GM19240 (cell line): ENCODE measurements around the gene DDX42.
A peak's percentile ranks its signal among the peaks of the same experiment; 100 is the strongest.
"Not testable (repeated sequence)": the region's sequence is repeated elsewhere in the genome, so short reads cannot be mapped to it uniquely, and the experiment has no call there.

Experiments used
- DNase-seq: peaks from one replicate; pipeline ENCODE4 v3.0.0; 2011; ENCODE audit warnings: low spot score; ENCODE audit not compliant: insufficient read length

Gene DDX42

DNA sequence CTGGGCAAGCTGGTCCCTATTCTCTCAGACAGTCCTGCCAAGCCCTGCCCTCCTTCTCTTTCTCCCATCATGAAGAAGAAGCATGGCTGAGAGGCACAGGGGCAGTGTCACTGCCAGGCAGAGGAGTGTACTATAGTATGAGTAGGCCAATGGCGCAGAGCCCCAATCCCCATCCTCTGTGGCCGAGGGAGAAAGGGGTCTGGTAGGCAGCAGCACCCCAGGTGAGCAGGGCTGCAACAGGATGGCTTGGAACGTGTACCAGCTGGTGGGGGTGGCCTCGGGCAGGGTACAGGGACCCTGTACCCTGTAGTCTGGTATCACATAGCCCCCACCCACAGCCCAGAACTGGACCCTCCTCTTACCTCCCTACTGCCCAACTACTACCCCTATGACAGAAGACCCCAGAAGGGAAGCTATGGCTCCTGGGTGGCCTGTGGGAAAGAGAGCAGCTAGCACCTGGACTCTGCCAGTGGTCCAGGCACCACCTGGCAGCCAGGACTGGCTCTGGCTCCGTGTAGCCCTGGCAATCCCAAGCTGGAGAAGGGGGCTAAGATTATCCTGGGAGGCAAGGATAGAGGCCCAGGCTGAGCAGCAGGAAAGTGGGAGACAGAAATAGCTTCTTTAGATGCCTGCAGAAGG lies 64.1 kb downstream of the DDX42 start:
- DNase-seq, result no peak

DNA sequence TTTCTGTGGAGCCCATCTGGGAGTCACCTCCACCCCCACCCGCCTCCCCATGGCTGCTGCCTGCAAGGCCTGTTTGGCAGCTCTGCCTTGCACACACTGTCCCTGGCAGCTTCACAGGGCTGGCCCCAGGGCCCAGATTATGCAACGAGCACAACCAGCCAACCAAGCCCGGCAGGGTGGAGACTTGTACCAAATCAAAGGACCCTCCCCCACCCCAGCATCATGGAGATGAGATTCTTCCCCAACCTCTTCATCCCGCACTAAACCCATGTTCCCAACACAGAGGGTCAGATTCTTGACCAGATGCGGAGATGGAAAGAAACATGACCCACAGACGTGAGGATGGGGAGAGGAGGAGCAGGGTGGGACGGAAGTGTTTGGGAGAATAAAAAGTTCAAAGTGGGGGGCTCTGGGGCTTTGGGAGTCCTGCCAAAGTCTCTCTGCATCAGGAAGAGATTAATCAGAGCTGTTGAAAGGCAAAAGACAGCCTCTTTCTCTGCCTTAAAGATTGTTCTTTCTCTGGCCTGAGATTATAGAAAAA lies 64.7 kb downstream of the DDX42 start:
- no peak for DNase-seq

DNA sequence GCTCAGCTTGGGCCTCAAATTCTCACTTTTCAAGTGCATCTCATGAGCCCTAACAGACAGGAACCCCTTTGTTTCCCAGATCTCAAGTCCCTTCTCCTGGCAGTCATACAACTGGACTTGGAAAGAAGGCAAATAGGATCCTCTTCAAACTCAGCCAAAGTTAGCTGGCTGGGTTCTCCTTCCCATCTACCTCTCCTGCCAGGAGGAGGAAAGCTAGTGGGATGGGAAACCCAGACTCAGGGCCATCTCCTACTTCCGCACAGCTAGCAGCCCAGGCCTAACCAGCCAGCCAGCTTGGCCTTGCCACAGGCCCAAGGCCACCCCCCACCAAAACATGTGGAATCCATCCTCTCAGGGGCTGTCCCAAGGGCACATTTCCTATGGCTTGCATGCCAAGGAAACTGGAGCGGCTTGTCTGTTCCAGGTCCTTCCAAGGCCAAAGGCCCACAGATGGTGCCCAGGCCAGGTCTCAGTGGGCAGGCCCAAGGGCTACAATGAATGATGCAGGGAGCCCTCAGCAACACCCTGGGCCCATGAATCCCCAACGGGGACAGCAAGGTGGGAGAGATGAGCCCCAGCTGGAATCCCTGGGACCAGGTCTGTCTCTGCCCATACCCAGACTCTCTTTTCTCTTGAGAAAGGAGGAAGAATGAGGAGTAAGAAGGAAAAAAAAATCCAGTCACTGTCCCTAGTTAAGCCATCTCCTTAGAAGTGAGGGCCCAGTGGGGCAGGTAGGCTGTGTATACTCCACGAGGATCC lies 66.8 kb downstream of the DDX42 start:
- DNase-seq, result no peak

DNA sequence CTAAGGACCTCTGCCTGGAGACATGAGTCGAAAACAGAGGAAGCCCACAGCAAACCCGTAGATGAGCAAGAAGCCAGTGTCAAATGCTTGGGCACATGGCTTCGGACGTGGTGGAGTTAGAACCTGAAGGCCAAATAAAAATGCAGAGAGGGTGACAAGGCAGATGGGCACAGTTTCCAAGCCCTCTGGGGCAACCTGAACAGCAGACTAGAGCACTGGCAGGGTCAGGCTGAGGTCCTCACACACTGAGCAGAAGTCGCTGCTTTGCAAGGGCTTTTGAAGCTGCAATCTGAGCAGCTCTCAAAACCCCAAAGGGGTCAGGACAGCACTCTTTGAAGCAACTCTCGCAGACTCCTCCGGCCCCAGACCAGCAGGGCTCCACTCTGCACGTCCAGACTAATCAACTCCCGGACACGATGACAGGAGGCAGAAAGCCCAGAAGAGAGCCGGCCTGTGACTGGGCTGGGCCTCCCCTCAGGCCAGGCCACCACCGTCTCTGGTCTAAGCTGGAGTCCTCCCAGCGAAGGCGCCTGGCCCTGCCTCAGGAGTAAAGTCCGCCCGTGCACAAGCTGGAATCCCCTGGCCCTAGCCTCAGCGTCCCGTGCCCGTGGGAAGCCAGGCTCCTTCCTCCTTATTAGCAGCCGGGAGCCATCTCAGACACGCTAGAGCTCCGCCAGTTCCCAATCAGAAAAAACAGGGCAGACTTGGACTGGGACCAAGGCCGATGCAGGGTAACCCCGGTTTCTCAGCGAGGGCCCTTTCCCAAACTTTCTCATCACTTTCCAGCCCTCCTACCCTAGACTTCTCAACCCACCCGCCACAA lies 67.6 kb downstream of the DDX42 start:
- no peak for DNase-seq

DNA sequence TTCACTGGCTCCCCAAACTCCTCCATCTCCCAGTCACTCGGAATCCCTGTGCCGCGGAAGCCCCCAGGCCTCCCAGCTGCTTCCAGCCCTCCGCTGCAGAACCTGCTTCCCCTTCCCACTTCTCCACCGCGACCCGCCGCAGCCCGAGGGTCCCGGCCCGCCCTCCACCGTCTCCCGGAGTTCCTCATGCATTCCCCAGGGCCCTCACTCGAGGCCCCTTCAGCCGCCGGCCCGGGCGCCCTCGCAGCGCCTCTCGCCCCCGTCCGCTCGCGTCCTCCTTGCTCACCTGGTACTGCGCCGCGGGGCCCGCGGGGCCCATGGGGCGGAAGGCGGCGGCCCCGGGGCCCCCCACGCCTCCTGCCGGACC lies 68.2 kb downstream of the DDX42 start:
- no peak for DNase-seq

DNA sequence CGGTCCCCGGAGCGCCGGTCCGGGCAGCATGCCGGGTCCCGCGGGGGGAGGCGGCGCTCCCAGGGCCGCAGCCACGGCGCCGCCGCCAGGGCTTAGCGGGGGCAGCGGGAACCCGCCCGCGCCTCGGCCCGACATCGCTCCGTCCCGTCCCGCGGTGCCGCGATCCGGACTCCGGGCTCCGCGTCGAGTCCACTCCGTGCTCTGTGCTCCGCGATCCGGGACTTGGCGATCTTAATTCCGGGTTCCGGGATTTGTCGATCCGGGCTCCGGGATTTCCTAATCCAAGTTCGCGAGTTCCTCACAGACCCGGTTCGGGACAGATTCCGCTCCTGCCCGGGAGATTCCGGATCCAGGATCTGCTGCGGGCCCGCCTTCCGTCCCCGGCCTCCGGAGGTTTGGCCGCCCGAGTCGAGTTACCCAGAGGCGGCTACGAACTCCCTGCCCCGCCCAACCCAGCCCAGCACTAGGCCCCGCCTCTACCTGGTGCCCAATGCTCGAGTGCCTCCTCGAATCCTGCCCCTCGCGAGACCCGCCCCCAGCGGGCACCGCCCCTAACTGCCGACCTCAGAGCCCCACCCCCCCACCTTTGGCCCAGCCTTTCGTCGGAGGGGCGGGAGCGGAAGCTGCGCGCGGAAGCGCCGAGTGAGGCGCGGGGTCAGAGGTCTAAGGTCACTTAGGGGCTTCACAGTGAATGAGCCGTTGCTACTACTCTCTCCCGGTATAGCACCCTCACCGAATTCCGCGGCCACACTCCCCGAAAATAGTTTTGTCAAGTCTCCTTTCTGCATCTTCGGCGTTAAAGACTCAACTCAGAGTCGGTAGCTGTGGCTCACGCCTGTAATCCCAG lies 68.8 kb downstream of the DDX42 start, which contains the start of gene SMARCD2:
Gene SMARCD2, minus strand, starts transcription at position 146 of the 847 bp plus-strand sequence. Its CDS starts 11 bp downstream, at position 135.
- peak; percentile 87 for DNase-seq

DNA sequence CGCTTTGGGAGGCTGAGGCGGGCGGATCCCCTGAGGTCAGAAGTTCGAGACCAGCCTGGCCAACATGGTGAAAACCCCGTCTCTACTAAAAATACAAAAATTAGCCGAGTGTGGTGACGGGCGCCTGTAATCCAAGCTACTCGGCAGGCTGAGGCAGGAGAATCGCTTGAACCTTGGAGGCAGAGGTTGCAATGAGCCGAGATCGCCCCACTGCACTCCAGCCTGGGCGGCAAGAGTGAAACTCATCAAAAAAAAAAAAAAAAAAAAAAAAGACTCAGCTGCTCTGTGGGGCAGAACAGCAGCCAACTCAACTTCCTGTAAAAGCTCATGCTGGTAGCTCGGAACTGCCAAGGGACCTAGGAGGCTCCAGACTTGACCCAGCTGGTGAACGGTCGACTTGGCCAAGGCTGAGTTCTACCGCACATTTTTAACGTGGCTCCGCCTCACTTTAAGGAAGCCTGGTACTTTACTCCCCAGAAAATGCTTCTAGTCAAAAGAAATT lies 69.5 kb downstream of the DDX42 start:
- DNase-seq, result peak; percentile 53

DNA sequence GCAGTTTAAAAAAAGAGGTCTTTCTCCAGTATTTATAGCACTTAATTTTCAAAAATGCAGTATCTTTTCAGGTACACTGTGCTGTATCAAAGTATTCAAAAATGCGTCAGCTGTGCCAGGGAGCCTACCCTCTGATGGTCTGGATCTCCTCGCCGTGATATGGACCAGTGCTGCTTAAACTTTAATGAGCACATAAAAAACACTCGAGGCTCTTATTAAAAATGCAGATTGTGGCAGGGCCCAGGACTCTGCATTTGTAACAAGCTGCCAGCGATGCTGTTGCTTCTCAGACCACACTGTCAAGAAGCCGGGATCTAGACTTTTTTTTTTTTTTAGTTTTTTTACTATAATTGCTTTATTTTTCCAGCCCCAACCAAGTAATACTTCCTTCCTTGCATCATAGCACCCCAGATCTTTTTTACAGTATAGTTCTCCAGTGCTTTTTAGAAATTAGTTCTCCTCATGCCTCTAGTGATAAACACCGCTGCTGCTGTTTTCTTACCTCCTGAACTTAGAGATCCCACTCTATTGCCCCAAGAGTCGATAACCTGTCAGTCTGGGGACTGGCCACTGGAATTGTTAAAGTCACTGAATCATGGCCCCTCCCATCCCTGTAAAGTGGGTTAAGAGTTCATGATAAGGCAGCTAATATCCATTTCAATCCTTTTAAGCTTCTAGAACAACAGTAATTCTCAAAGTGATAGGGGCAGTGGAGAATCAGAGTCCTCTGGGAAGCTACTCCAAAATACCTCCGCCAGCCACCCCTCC lies 70.1 kb downstream of the DDX42 start:
- no peak for DNase-seq

DNA sequence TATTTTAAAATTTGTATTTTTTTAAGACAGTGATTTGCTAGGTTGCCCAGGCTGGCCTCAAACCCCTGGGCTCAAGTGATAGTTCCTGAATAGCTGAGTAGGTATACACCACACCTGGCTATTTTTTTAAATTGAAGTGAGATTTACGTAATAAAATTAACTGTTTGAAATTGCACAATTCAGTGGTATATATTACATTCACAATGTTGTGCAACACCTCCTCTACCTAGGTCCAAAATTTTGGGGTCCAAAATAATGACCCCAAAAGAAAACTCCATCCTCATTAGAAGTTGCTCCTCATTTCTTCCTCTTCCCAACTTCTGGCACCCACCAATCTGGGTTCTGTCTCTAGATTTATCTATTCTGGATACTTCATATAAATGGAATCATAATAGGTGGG lies 71.5 kb downstream of the DDX42 start:
- no peak for DNase-seq

DNA sequence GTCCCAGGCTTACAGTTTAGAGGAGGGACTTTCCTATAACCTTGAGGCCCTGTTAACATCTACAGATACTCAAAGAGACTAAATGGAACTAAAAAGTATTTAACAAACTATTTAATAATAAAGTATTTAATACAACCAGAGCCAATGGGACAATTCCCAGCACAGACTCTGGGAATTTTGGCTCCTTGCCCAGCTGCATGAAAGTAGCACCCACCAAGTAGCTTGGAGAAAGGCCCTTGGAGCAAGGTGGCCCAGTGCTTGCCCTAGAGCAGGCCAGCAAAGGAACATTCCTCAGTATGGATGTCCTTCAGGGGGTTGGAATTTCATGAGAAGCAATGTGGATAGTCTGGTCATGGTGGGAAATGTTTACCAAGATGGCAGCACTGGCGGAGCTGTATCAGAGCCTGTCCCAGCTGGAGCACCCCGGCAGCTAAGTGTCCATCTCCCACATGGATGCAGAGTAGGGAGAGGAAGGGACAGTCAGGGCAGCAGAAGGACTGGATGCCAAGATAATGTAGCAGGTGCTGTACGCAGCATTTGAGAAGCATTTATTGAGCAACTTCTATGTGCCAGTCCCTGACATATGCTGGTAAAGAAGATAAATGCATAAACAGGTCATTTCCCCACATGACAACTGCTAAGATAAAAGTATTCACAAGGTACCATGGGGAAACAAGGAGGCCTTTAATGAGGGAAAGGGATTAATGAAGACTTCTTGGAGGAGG lies 73.7 kb downstream of the DDX42 start:
- no peak for DNase-seq

DNA sequence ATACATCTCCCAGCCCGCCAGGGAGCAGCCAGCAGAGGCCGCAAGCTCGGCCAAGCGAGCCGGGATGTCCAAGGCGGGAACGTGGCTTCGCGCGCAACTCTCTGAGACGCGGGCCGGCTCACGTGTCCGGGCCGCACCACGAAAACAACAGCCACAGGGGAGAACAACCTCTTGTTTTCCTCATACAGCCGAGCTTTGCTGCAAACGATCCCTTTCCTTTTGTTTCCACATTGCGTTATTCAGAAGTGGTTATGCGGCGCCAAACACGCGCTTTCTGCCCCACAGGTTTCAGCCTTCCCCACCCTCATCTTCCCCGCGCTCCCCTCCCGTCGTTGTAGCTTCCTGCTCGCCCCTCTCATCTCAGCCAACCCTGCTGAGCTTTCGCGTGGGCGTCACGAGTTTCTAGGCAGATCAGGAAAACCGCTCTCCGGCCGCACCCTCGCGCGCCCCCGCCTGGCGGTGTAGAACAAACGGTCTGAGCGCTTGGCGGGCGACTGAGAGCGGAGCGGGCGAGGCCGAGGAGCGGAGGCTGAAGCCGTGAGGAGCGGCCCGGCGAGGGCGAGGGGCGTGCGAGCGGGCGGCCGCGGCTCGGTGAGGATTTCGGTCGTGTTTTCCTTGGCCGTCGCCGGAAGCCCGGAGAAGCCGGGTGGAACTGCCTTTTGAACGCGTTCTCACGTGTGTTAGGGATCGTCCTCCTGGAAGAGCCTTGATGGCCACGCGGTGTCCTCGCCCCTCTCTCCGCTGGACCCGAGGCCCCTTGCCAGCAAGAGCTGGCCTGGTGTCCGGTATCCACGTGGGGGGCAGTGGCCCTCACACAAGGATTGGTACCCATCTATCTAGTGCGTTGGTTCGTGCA lies 75.1 kb downstream of the DDX42 start:
- peak; percentile 79 for DNase-seq

DNA sequence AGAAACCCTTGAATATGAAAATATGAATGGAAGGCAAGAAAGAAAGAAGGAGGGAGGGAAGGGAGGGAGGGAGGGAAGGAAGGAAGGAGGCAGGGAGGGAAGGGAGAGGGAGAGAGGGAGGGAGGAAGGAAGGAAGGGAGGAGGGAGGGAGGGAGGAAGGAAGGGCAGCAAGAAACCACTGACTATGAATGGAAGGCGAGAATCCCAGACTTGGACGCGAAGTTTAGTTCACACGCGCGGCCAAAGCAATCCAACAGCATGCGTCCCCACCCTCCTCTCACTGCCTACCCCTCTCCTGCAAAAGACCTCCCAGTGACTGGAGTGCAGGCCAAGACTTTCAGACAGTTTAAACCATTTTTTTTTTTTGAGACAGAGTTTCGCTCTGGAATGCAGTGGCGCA lies 76.4 kb downstream of the DDX42 start:
- no peak for DNase-seq

DNA sequence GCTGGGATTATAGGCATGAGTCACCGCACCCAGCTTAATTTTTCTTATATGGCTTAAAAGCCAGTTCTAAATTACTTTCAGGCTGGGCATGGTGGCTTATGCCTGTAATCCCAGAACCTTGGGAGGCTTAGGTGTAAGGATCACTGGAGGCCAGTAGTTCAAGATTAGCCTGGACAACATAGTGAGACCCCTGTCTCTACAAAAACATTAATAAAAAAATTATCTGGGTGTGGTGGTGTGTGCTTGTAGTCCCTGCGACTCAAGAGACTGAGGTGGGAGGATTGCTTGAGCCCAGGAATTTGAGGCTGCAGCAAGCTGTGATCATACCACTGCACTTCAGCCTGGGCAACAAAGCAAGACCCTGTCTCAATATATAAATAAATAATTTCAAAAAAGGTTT lies 79.3 kb downstream of the DDX42 start:
- no peak for DNase-seq

DNA sequence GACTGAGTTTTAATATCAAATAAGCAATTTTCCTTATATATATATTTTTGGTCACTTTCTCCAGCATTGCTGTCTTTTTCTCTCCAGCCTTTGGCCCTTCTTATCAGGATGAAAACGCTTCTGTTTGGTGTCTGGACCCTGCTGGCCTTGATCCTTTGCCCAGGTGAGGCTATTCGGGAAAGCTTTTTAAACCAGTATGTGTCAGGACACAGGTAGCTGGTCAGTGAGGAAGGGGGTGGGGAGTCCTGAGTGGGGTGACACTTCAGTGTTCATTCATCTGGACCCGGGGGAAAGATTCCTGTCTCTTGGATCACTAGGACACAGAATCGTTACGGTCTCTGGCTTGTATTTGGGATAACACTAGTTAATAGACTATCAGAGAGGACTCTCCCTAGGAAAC lies 80.7 kb downstream of the DDX42 start:
- no peak for DNase-seq

DNA sequence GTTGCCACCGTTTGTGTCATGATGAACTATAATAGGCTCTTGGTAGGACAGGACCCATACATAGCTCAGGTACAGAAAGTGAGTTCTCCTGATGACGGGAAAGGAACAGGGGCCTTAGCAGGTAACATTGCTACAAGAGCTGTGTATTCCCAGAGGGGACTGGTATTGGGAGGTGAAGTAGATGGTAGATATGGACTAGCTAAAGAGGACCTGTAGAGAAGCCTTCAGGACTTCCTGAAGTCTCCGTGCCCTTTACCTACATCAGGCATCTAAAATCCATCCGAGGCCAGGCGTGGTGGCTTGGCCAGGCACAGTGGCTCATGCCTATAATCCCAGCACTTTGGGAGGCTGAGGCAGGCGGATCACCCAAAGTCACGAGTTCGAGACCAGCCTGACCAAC lies 81.2 kb downstream of the DDX42 start:
- DNase-seq, result no peak

DNA sequence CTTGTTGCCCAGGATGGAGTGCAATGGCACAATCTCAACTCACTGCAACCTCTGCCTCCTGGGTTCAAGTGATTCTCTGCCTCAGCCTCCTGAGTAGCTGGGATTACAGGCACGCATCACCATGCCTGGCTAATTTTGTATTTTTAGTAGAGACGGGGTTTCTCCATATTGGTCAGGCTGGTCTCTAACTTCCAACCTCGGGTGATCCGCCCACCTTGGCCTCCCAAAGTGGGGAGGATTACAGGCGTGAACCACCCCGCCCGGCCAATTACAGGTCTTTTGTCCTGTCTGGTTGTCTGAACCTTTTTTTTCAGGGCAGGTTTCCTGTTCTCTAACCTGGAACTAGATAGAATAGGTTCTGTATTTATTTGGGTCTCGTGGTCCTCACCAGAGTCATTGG lies 82.5 kb downstream of the DDX42 start:
- not testable (repeated sequence) for DNase-seq

DNA sequence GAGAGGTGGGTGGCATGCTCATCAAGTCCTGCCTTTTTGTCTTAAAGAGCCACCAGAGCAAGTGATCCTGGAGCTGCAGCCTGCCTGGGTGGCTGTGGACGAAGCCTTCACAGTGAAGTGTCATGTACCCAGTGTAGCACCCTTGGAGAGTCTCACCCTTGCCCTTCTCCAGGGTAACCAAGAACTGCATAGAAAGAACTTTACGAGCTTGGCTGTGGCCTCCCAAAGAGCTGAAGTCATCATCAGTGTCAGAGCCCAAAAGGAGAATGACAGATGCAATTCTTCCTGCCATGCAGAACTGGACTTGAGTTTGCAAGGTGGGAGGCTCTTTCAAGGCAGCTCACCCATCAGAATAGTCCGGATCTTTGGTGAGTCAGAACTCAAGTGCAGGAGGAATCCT lies 85.3 kb downstream of the DDX42 start:
- no peak for DNase-seq

DNA sequence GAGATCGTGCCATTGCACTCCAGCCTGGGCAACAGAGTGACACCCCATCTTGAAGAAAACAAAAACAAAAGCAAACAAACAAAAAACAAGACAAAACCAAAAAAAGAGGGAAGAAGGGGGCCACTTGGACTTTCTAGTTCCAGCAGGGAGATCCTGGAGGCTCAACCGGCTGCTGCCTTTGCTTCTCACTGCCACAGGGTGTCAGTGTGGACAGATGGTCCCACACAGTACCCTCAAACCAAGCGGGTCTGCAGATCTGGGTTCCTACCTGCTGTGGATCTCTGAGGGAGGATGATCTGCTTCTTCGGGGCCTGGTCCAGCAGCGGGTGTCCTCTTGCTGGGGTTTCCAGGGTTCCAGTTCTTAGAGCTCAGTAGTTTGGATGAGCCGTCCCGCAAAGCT lies 92.7 kb downstream of the DDX42 start:
- DNase-seq, result not testable (repeated sequence)
